ENCODE measurements around the gene PRIMPOL. TPM values are rescaled to one million over a fixed set of nuclear protein-coding genes. Genes with fewer than 3 reads are reported as not detected.

Gene PRIMPOL
- total and polyA plus RNA-seq, 2 experiments from 2014 or later, result 9.1 to 14.5 TPM

- no peak overlapping the region for H3K27ac ChIP-seq
- H3K36me3 ChIP-seq (replicated peaks; ENCODE audit: insufficient read depth, low read depth), result no peaks in the 10 kb centered on the region
- peaks cover 23% of the 10 kb centered on the region for H3K4me1 ChIP-seq (ENCODE audit: insufficient read depth)
- DNase-seq (ENCODE audit: low spot score), result no peak
- no peak overlapping the region for H3K4me2 ChIP-seq
- H2AFZ ChIP-seq, result no peak overlapping the region
- 91% methylated on average over 4 of the region's 4 CpGs for WGBS (ENCODE audit: low lambda C conversion rate, missing lambda C conversion rate)
- H3K9me2 ChIP-seq (replicated peaks; ENCODE audit: insufficient read depth), result no peaks in the 10 kb centered on the region
- H3K79me2 ChIP-seq, result no peaks in the 10 kb centered on the region
- H4K20me1 ChIP-seq (ENCODE audit: insufficient read depth, poor library complexity, severe bottlenecking), result no peaks in the 10 kb centered on the region
- H3K9me3 ChIP-seq (ENCODE audit: low read depth), result no peaks in the 10 kb centered on the region
- no peaks in the 10 kb centered on the region for H3K27me3 ChIP-seq
- H3K4me3 ChIP-seq, result no peak overlapping the region
- no peak for TF ChIP-seq CTCF (IDR thresholded peaks at IDR 0.05; ENCODE audit: poor library complexity)
- no peak for TF ChIP-seq EZH2 (IDR thresholded peaks at IDR 0.05; ENCODE audit: borderline replicate concordance)
- TF ChIP-seq EZH2phosphoT487 (IDR thresholded peaks at IDR 0.05; ENCODE audit: low read depth, severe bottlenecking, unreplicated experiment), result no peak
These were observed 94.1 kb downstream of the PRIMPOL start for GRCh38 chr4:184743650-184744049.

GRCh38 chr4:184744236-184744635 lies 94.7 kb downstream of the PRIMPOL start:
- H3K9me3 ChIP-seq (ENCODE audit: low read depth), result no peaks in the 10 kb centered on the region
- 92% methylated on average over 10 of the region's 10 CpGs for WGBS (ENCODE audit: low lambda C conversion rate, missing lambda C conversion rate)
- H4K20me1 ChIP-seq (ENCODE audit: insufficient read depth, poor library complexity, severe bottlenecking), result no peaks in the 10 kb centered on the region
- H3K4me2 ChIP-seq, result no peak overlapping the region
- no peak for DNase-seq (ENCODE audit: low spot score)
- no peaks in the 10 kb centered on the region for H3K27me3 ChIP-seq
- H3K4me3 ChIP-seq, result no peak overlapping the region
- H2AFZ ChIP-seq, result no peak overlapping the region
- TF ChIP-seq EZH2phosphoT487 (IDR thresholded peaks at IDR 0.05; ENCODE audit: low read depth, severe bottlenecking, unreplicated experiment), result no peak
- TF ChIP-seq EZH2 (IDR thresholded peaks at IDR 0.05; ENCODE audit: borderline replicate concordance), result no peak
- TF ChIP-seq CTCF (IDR thresholded peaks at IDR 0.05; ENCODE audit: poor library complexity), result no peak
- H3K36me3 ChIP-seq (replicated peaks; ENCODE audit: insufficient read depth, low read depth), result no peaks in the 10 kb centered on the region
- no peaks in the 10 kb centered on the region for H3K9me2 ChIP-seq (replicated peaks; ENCODE audit: insufficient read depth)
- no peak overlapping the region for H3K27ac ChIP-seq
- peaks cover 23% of the 10 kb centered on the region for H3K4me1 ChIP-seq (ENCODE audit: insufficient read depth)
- no peaks in the 10 kb centered on the region for H3K79me2 ChIP-seq

Other genes with a start within 250 kb of the PRIMPOL start
- 41.1 and 50.5 TPM in 2 replicates for gene IRF2, start 175.2 kb upstream of the PRIMPOL start, total RNA-seq
- 17.7 and 19.1 TPM in 2 replicates for gene IRF2, start 175.2 kb upstream of the PRIMPOL start, polyA plus RNA-seq
- gene CASP3, start 291 bp upstream of the PRIMPOL start, total RNA-seq, result 74.1 and 81.2 TPM in 2 replicates
- 53.6 and 63.9 TPM in 2 replicates for gene CASP3, start 291 bp upstream of the PRIMPOL start, polyA plus RNA-seq
- gene CENPU, start 84.4 kb downstream of the PRIMPOL start, total RNA-seq, result 10.0 and 10.2 TPM in 2 replicates
- 6.1 and 7.8 TPM in 2 replicates for gene CENPU, start 84.4 kb downstream of the PRIMPOL start, polyA plus RNA-seq
- 168 and 264 TPM in 2 replicates for gene ACSL1, start 176.2 kb downstream of the PRIMPOL start, total RNA-seq
- 114 and 121 TPM in 2 replicates for gene ACSL1, start 176.2 kb downstream of the PRIMPOL start, polyA plus RNA-seq

All from hepatocyte (in vitro differentiated cells).